A673 (cell line): ENCODE results near the gene CAND1. TPM values are rescaled to one million over a fixed set of nuclear protein-coding genes. Genes with fewer than 3 reads are reported as not detected.

Experiments used
- BruUV-seq: library from RNA; stranded (reverse); fragments of 400-500 nt; replicated peaks from 2 replicates; lab custom pipeline; 2021; lab: Mats Ljungman, UMichigan
- CTCF ChIA-PET: fragments of 300-600 bp; sonication (Branson Sonifier 250); formaldehyde crosslinking; loops from one replicate; lab custom pipeline; 2022; ENCODE audit warnings: antibody characterized with exemption; lab: Charles Lee
- POLR2A ChIA-PET: fragments of 300-600 bp; sonication (Branson Sonifier 250); formaldehyde crosslinking; loops from one replicate; lab custom pipeline; 2022; ENCODE audit warnings: antibody characterized with exemption; ENCODE audit not compliant: low non-redundant PET; lab: Charles Lee
- DNase-seq: peaks from one replicate; pipeline ENCODE4 v3.0.0-alpha.2; 2015; ENCODE audit warnings: low spot score
- H3K27ac ChIP-seq: fragments of 200-600 bp; sonication (generic); 2 replicates; pipeline ENCODE4 v1.5.1; 2016; ENCODE audit warnings: mixed run types, low read depth, mild to moderate bottlenecking, mixed read lengths, antibody characterized with exemption, low read length; ENCODE audit not compliant: poor library complexity, severe bottlenecking
- H3K27me3 ChIP-seq: fragments of 200-600 bp; sonication (generic); replicated peaks from 2 replicates; pipeline ENCODE4 v1.6.1; 2017; ENCODE audit warnings: mixed run types, low read depth, mild to moderate bottlenecking, mixed read lengths, antibody characterized with exemption, low read length; ENCODE audit not compliant: insufficient read depth, poor library complexity
- H3K36me3 ChIP-seq: fragments of 200-600 bp; sonication (generic); 2 replicates; pipeline ENCODE4 v1.6.1; 2016; ENCODE audit warnings: mixed run types, mild to moderate bottlenecking, mixed read lengths, antibody characterized with exemption, low read length; ENCODE audit not compliant: insufficient read depth, poor library complexity, severe bottlenecking
- H3K4me1 ChIP-seq: fragments of 200-600 bp; sonication (generic); 2 replicates; pipeline ENCODE4 v1.6.1; 2017; ENCODE audit warnings: mixed run types, mild to moderate bottlenecking, mixed read lengths, antibody characterized with exemption, low read length; ENCODE audit not compliant: insufficient read depth, poor library complexity, severe bottlenecking
- H3K4me3 ChIP-seq: fragments of 200-600 bp; sonication (generic); 2 replicates; pipeline ENCODE4 v1.5.1; 2016; ENCODE audit warnings: low read depth, mixed run types, mild to moderate bottlenecking, mixed read lengths, low read length; ENCODE audit not compliant: poor library complexity, severe bottlenecking
- H3K9me3 ChIP-seq: fragments of 200-600 bp; sonication (generic); 2 replicates; pipeline ENCODE4 v1.6.1; 2016; ENCODE audit warnings: mixed run types, low read depth, mild to moderate bottlenecking, mixed read lengths, antibody characterized with exemption, low read length; ENCODE audit not compliant: poor library complexity, severe bottlenecking
- CTCF ChIP-seq: fragments of 300-800, 200-600 bp; sonication (generic); conservative IDR thresholded peaks from 2 replicates; pipeline ENCODE4 v1.5.1; 2017; ENCODE audit warnings: low read depth, mild to moderate bottlenecking, antibody characterized with exemption, low read length, moderate library complexity, mixed read lengths
- EZH2 ChIP-seq: fragments of 200-600 bp; sonication (generic); IDR thresholded peaks from 2 replicates; pipeline ENCODE4 v1.6.1; 2017; ENCODE audit warnings: borderline replicate concordance, low read depth, mild to moderate bottlenecking, mixed read lengths, antibody characterized with exemption, low read length; ENCODE audit not compliant: poor library complexity, severe bottlenecking
- intact Hi-C: fragments of 100-400 bp; cut with micrococcal nuclease; formaldehyde crosslinking; loops from one replicate; pipeline ENCODE4 v1.10.0; 2022; ENCODE audit not compliant: unreplicated experiment
- total RNA-seq: library from RNA; stranded (reverse); gene quantifications from 2 replicates; pipeline ENCODE4 v1.2.3, GENCODE V29; 2021

Gene CAND1
- total RNA-seq, 1 experiment from 2014 or later, result 195 TPM

- CTCF ChIA-PET, result no interaction called here
- POLR2A ChIA-PET, result no interaction called here
- intact Hi-C loops, result no loop called here
- Histone ChIP-seq H3K36me3 (peaks cover 6% of the 10 kb centered on the region), H3K27me3 (no peaks in the 10 kb centered on the region), H3K4me3 (no peak overlapping the region), H3K9me3 (no peaks in the 10 kb centered on the region), H3K4me1 (no peaks in the 10 kb centered on the region), H3K27ac (no peak overlapping the region)
- no peak for TF ChIP-seq CTCF
- no peak for TF ChIP-seq EZH2
- BruUV-seq, result no TSS peak
- no peak for DNase-seq
Measured at GRCh38 chr12:67326637-67327036, 57.5 kb downstream of the CAND1 start.

- H3K9me3 ChIP-seq, result no peaks in the 10 kb centered on the region
- CTCF ChIA-PET, result no interaction called here
- DNase-seq, result no peak
- intact Hi-C loops, result no loop called here
- no peak for TF ChIP-seq EZH2
- no peak for TF ChIP-seq CTCF
- H3K4me3 ChIP-seq, result no peak overlapping the region
- H3K27ac ChIP-seq, result no peak overlapping the region
- H3K36me3 ChIP-seq, result no peaks in the 10 kb centered on the region
- no peaks in the 10 kb centered on the region for H3K4me1 ChIP-seq
- H3K27me3 ChIP-seq, result no peaks in the 10 kb centered on the region
- no TSS peak for BruUV-seq
- POLR2A ChIA-PET, result interaction anchor here (0.6 kb wide), 1 partner anchor 46 kb away, joined by 3 read pairs; no protein-coding TSS in a partner anchor
Measured at GRCh38 chr12:67327466-67327865, 58.3 kb downstream of the CAND1 start.

- Histone ChIP-seq H3K36me3 (no peaks in the 10 kb centered on the region), H3K4me3 (no peak overlapping the region), H3K27me3 (no peaks in the 10 kb centered on the region), H3K9me3 (no peaks in the 10 kb centered on the region), H3K27ac (no peak overlapping the region), H3K4me1 (no peaks in the 10 kb centered on the region)
- BruUV-seq, result no TSS peak
- DNase-seq, result no peak
- intact Hi-C loops, result no loop called here
- POLR2A ChIA-PET, result no interaction called here
- TF ChIP-seq EZH2 (no peak), CTCF (no peak)
- CTCF ChIA-PET, result no interaction called here
Measured at GRCh38 chr12:67331123-67331522, 62.0 kb downstream of the CAND1 start.
